Activated B cell treated with CpG ODN at 0.5 μM for 24 hours (primary cell): ENCODE data around the gene TF. TPM values are rescaled to one million over a fixed set of nuclear protein-coding genes. Genes with fewer than 3 reads are reported as not detected.
"Not testable (repeated sequence)": the region's sequence is repeated elsewhere in the genome, so short reads cannot be mapped to it uniquely, and the experiment has no call there.

Source experiments
- ATAC-seq: fragments of 200-7000 bp; cut with Tn5 transposase; one replicate; pipeline ENCODE4 v1.10.0; 2021; ENCODE audit warnings: low read depth, mild to moderate bottlenecking, moderate library complexity
- CTCF ChIA-PET: fragments of 350-600 bp; sonication (Branson Sonifier 250); formaldehyde crosslinking; loops from one replicate; lab custom pipeline; 2021; ENCODE audit warnings: antibody characterized with exemption; lab: Charles Lee
- POLR2A ChIA-PET: fragments of 350-600 bp; sonication (Branson Sonifier 250); formaldehyde crosslinking; loops from one replicate; lab custom pipeline; 2021; ENCODE audit warnings: antibody characterized with exemption; lab: Charles Lee
- DNase-seq: peaks from one replicate; pipeline ENCODE4 v3.0.0; 2022
- H3K27ac Mint-ChIP-seq: one replicate; pipeline ENCODE4 v1.8.0; 2020; ENCODE audit warnings: mixed read lengths
- H3K27me3 Mint-ChIP-seq: one replicate; pipeline ENCODE4 v1.8.0; 2021; ENCODE audit warnings: mixed read lengths
- H3K36me3 Mint-ChIP-seq: one replicate; pipeline ENCODE4 v1.8.0; 2021; ENCODE audit warnings: low read depth, mixed read lengths
- H3K4me1 Mint-ChIP-seq: one replicate; pipeline ENCODE4 v1.8.0; 2021; ENCODE audit warnings: mixed read lengths
- H3K4me3 Mint-ChIP-seq: one replicate; pipeline ENCODE4 v1.8.0; 2020; ENCODE audit warnings: mild to moderate bottlenecking, mixed read lengths
- H3K9me3 Mint-ChIP-seq: one replicate; pipeline ENCODE4 v1.8.0; 2020; ENCODE audit warnings: mixed read lengths
- CTCF ChIP-seq: fragments of 200-600 bp; IDR thresholded peaks from one replicate; pipeline ENCODE4 v1.8.0; 2022; ENCODE audit warnings: antibody characterized with exemption, mild to moderate bottlenecking
- intact Hi-C: fragments of 100-400 bp; cut with micrococcal nuclease; formaldehyde crosslinking; loops from one replicate; pipeline ENCODE4 v1.15.1; 2024
- total RNA-seq: library from RNA; stranded (reverse); gene quantifications from 2 replicates; pipeline ENCODE4 v1.2.3, GENCODE V29; 2022

Gene TF
- total RNA-seq, 1 donor from 2014 or later = 0.29 TPM

- Mint-ChIP-seq H3K36me3 (no peaks in the 10 kb centered on the region), H3K4me3 (no peak overlapping the region), H3K27me3 (peaks cover 6% of the 10 kb centered on the region), H3K4me1 (no peaks in the 10 kb centered on the region), H3K27ac (no peak overlapping the region), H3K9me3 (no peaks in the 10 kb centered on the region)
- no peak for TF ChIP-seq CTCF
- ATAC-seq (no peak), DNase-seq (no peak)
- CTCF ChIA-PET = no interaction called here
- POLR2A ChIA-PET = no interaction called here
- intact Hi-C loops = no loop called here
Observed at GRCh38 chr3:133712017-133712416, 34.2 kb upstream of the TF start.

- intact Hi-C loops = no loop called here
- Mint-ChIP-seq H3K9me3 (no peaks in the 10 kb centered on the region), H3K4me3 (no peak overlapping the region), H3K36me3 (no peaks in the 10 kb centered on the region), H3K4me1 (no peaks in the 10 kb centered on the region), H3K27me3 (peaks cover 2% of the 10 kb centered on the region), H3K27ac (no peak overlapping the region)
- ChIA-PET CTCF (no interaction called here), POLR2A (no interaction called here)
- DNase-seq = no peak
- ATAC-seq = no peak
- no peak for TF ChIP-seq CTCF
Observed at GRCh38 chr3:133713347-133713746, 32.8 kb upstream of the TF start.

GRCh38 chr3:133717424-133717823 is 28.8 kb upstream of the TF start:
- intact Hi-C loops = no loop called here
- no peaks in the 10 kb centered on the region for H3K36me3 Mint-ChIP-seq
- H3K4me3 Mint-ChIP-seq = no peak overlapping the region
- ATAC-seq = no peak
- TF ChIP-seq CTCF = no peak
- peaks cover 3% of the 10 kb centered on the region for H3K27me3 Mint-ChIP-seq
- H3K9me3 Mint-ChIP-seq = peaks cover 4% of the 10 kb centered on the region
- ChIA-PET CTCF (no interaction called here), POLR2A (no interaction called here)
- DNase-seq = no peak
- peaks cover 1% of the 10 kb centered on the region for H3K4me1 Mint-ChIP-seq
- H3K27ac Mint-ChIP-seq = no peak overlapping the region

- H3K27me3 Mint-ChIP-seq = peaks cover 8% of the 10 kb centered on the region
- intact Hi-C loops = no loop called here
- no peak for ATAC-seq
Observed at GRCh38 chr3:133722935-133723334, 23.3 kb upstream of the TF start.

GRCh38 chr3:133730993-133731392 is 15.2 kb upstream of the TF start:
- Mint-ChIP-seq H3K27ac (no peak overlapping the region), H3K9me3 (peaks cover 5% of the 10 kb centered on the region), H3K36me3 (no peaks in the 10 kb centered on the region), H3K27me3 (peaks cover 30% of the 10 kb centered on the region), H3K4me1 (no peaks in the 10 kb centered on the region), H3K4me3 (no peak overlapping the region)
- ChIA-PET POLR2A (no interaction called here), CTCF (no interaction called here)
- ATAC-seq = no peak
- intact Hi-C loops = no loop called here
- no peak for DNase-seq
- no peak for TF ChIP-seq CTCF

More at GRCh38 chr3:133722935-133723334, 23.3 kb upstream of the TF start:
- no peak for TF ChIP-seq CTCF
- ChIA-PET CTCF (no interaction called here), POLR2A (no interaction called here)
- Mint-ChIP-seq H3K4me1 (peaks cover 1% of the 10 kb centered on the region), H3K36me3 (no peaks in the 10 kb centered on the region), H3K27ac (no peak overlapping the region), H3K9me3 (peaks cover 17% of the 10 kb centered on the region), H3K4me3 (no peak overlapping the region)
- DNase-seq = no peak

GRCh38 chr3:133732231-133732630 is 14.0 kb upstream of the TF start:
- ATAC-seq = not testable (repeated sequence)

More at GRCh38 chr3:133732231-133732630, 14.0 kb upstream of the TF start:
- CTCF ChIA-PET, H3K27ac Mint-ChIP-seq, H3K9me3 Mint-ChIP-seq, intact Hi-C loops, DNase-seq, H3K4me3 Mint-ChIP-seq, H3K36me3 Mint-ChIP-seq, H3K4me1 Mint-ChIP-seq, POLR2A ChIA-PET: not testable (repeated sequence)
- peaks cover 33% of the 10 kb centered on the region for H3K27me3 Mint-ChIP-seq
